Mucosa of stomach (tissue), 1 donor: ENCODE results near the gene TMEM198.

Source experiments
- H3K27me3 ChIP-seq: one replicate; pipeline ENCODE4 v1.7.0; 2013; ENCODE audit warnings: mild to moderate bottlenecking, low read length; ENCODE audit not compliant: control insufficient read depth, insufficient read depth
- H3K36me3 ChIP-seq: one replicate; pipeline ENCODE4 v1.7.0; 2013; ENCODE audit warnings: low read length; ENCODE audit not compliant: control insufficient read depth, insufficient read depth
- H3K4me1 ChIP-seq: one replicate; pipeline ENCODE4 v1.7.0; 2013; ENCODE audit warnings: mild to moderate bottlenecking, low read length; ENCODE audit not compliant: control insufficient read depth, insufficient read depth
- H3K4me3 ChIP-seq: one replicate; pipeline ENCODE4 v1.7.0; 2013; ENCODE audit warnings: low read length
- H3K9ac ChIP-seq: one replicate; pipeline ENCODE4 v1.7.0; 2013; ENCODE audit warnings: mild to moderate bottlenecking, low read length, moderate library complexity
- H3K9me3 ChIP-seq: one replicate; pipeline ENCODE4 v1.7.0; 2013; ENCODE audit warnings: mild to moderate bottlenecking, low read length, moderate library complexity; ENCODE audit not compliant: control insufficient read depth
- donor health status: Pancreatic carcinoma.

Gene TMEM198

GRCh38 chr2:219544567-219544966 lies 739 bp downstream of the TMEM198 start:
- H3K4me1 ChIP-seq = peaks cover 14% of the 10 kb centered on the region
- no peak overlapping the region for H3K9ac ChIP-seq
- no peaks in the 10 kb centered on the region for H3K9me3 ChIP-seq
- no peaks in the 10 kb centered on the region for H3K36me3 ChIP-seq
- no peaks in the 10 kb centered on the region for H3K27me3 ChIP-seq
- no peak overlapping the region for H3K4me3 ChIP-seq

GRCh38 chr2:219545295-219545942 lies 1.6 kb downstream of the TMEM198 start:
- no peaks in the 10 kb centered on the region for H3K9me3 ChIP-seq
- no peaks in the 10 kb centered on the region for H3K36me3 ChIP-seq
- peaks cover 14% of the 10 kb centered on the region for H3K4me1 ChIP-seq
- no peak overlapping the region for H3K4me3 ChIP-seq
- H3K9ac ChIP-seq = no peak overlapping the region
- no peaks in the 10 kb centered on the region for H3K27me3 ChIP-seq

GRCh38 chr2:219545943-219546352 lies 2.1 kb downstream of the TMEM198 start:
- no peaks in the 10 kb centered on the region for H3K36me3 ChIP-seq
- H3K4me3 ChIP-seq = no peak overlapping the region
- peaks cover 14% of the 10 kb centered on the region for H3K4me1 ChIP-seq
- H3K9ac ChIP-seq = no peak overlapping the region
- H3K27me3 ChIP-seq = peaks cover 4% of the 10 kb centered on the region
- no peaks in the 10 kb centered on the region for H3K9me3 ChIP-seq

GRCh38 chr2:219547621-219548020 lies 3.8 kb downstream of the TMEM198 start:
- Histone ChIP-seq H3K36me3 (no peaks in the 10 kb centered on the region), H3K9me3 (no peaks in the 10 kb centered on the region), H3K4me3 (no peak overlapping the region), H3K4me1 (peaks cover 11% of the 10 kb centered on the region), H3K9ac (no peak overlapping the region), H3K27me3 (peaks cover 17% of the 10 kb centered on the region)

- peaks cover 19% of the 10 kb centered on the region for H3K4me1 ChIP-seq
- no peaks in the 10 kb centered on the region for H3K9me3 ChIP-seq
- H3K4me3 ChIP-seq = no peak overlapping the region
- H3K9ac ChIP-seq = no peak overlapping the region
- peaks cover 31% of the 10 kb centered on the region for H3K27me3 ChIP-seq
- no peaks in the 10 kb centered on the region for H3K36me3 ChIP-seq
Measured at GRCh38 chr2:219548990-219549389, 5.2 kb downstream of the TMEM198 start.

GRCh38 chr2:219549619-219550018 lies 5.8 kb downstream of the TMEM198 start:
- Histone ChIP-seq H3K9me3 (no peaks in the 10 kb centered on the region), H3K36me3 (no peaks in the 10 kb centered on the region), H3K4me3 (no peak overlapping the region), H3K9ac (no peak overlapping the region), H3K27me3 (peaks cover 31% of the 10 kb centered on the region), H3K4me1 (peaks cover 19% of the 10 kb centered on the region)

- Histone ChIP-seq H3K4me3 (peak overlapping the region; percentile 6), H3K4me1 (peaks cover 19% of the 10 kb centered on the region), H3K9ac (no peak overlapping the region), H3K27me3 (peaks cover 31% of the 10 kb centered on the region), H3K9me3 (no peaks in the 10 kb centered on the region), H3K36me3 (no peaks in the 10 kb centered on the region)
Measured at GRCh38 chr2:219551441-219552381, 7.9 kb downstream of the TMEM198 start.

GRCh38 chr2:219552382-219553167 lies 8.7 kb downstream of the TMEM198 start:
- no peak overlapping the region for H3K9ac ChIP-seq
- H3K4me1 ChIP-seq = peaks cover 19% of the 10 kb centered on the region
- peak overlapping the region; percentile 6 for H3K4me3 ChIP-seq
- peaks cover 31% of the 10 kb centered on the region for H3K27me3 ChIP-seq
- H3K36me3 ChIP-seq = no peaks in the 10 kb centered on the region
- H3K9me3 ChIP-seq = no peaks in the 10 kb centered on the region

GRCh38 chr2:219553168-219553417 lies 9.3 kb downstream of the TMEM198 start:
- Histone ChIP-seq H3K9me3 (no peaks in the 10 kb centered on the region), H3K9ac (peak overlapping the region; percentile 7), H3K27me3 (peaks cover 31% of the 10 kb centered on the region), H3K4me3 (no peak overlapping the region), H3K36me3 (no peaks in the 10 kb centered on the region), H3K4me1 (peaks cover 19% of the 10 kb centered on the region)

GRCh38 chr2:219553463-219553963 lies 9.7 kb downstream of the TMEM198 start:
- Histone ChIP-seq H3K36me3 (no peaks in the 10 kb centered on the region), H3K4me3 (no peak overlapping the region), H3K9ac (peak overlapping the region; percentile 7), H3K27me3 (peaks cover 31% of the 10 kb centered on the region), H3K4me1 (peaks cover 19% of the 10 kb centered on the region), H3K9me3 (no peaks in the 10 kb centered on the region)

- no peak overlapping the region for H3K9ac ChIP-seq
- peaks cover 31% of the 10 kb centered on the region for H3K27me3 ChIP-seq
- no peaks in the 10 kb centered on the region for H3K36me3 ChIP-seq
Measured at GRCh38 chr2:219554350-219554749, 10.5 kb downstream of the TMEM198 start.

GRCh38 chr2:219555956-219556355 lies 12.1 kb downstream of the TMEM198 start:
- Histone ChIP-seq H3K27me3 (peaks cover 27% of the 10 kb centered on the region), H3K9ac (no peak overlapping the region), H3K4me1 (peaks cover 19% of the 10 kb centered on the region), H3K36me3 (no peaks in the 10 kb centered on the region), H3K9me3 (no peaks in the 10 kb centered on the region), H3K4me3 (no peak overlapping the region)

More at GRCh38 chr2:219554350-219554749, 10.5 kb downstream of the TMEM198 start:
- Histone ChIP-seq H3K4me1 (peaks cover 19% of the 10 kb centered on the region), H3K9me3 (no peaks in the 10 kb centered on the region), H3K4me3 (no peak overlapping the region)
